ENCODE results near the gene CNR1.
A peak's percentile ranks its signal among the peaks of the same experiment; 100 is the strongest.

The CNR1 gene

DNA sequence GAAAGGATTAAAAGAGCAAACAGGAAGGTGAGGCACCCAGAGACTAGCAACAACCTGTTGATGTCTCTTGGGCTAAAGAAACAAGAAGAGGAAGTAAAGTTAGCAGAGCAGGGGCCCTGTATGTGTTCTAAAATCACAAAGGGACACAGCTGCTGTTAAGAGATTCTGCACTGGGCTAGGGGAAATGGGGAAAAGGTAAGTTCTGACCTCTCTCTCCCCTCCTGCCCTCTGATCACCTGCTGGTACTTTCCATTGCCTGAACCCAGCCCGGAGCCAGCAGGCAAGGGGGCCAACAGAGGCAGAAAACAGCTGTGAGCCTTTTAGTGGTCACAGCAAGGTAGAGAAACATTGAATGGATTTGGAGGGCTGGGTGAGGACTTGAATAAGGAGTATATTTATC is 13.5 kb upstream of the CNR1 start:
- DNase-seq (ENCODE audit: low read depth), result no peak
- TF ChIP-seq, protein P1, sequence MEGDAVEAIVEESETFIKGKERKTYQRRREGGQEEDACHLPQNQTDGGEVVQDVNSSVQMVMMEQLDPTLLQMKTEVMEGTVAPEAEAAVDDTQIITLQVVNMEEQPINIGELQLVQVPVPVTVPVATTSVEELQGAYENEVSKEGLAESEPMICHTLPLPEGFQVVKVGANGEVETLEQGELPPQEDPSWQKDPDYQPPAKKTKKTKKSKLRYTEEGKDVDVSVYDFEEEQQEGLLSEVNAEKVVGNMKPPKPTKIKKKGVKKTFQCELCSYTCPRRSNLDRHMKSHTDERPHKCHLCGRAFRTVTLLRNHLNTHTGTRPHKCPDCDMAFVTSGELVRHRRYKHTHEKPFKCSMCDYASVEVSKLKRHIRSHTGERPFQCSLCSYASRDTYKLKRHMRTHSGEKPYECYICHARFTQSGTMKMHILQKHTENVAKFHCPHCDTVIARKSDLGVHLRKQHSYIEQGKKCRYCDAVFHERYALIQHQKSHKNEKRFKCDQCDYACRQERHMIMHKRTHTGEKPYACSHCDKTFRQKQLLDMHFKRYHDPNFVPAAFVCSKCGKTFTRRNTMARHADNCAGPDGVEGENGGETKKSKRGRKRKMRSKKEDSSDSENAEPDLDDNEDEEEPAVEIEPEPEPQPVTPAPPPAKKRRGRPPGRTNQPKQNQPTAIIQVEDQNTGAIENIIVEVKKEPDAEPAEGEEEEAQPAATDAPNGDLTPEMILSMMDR (conservative IDR thresholded peaks at IDR 0.05; ENCODE audit: low read depth, low read length), result peak; percentile 10
- H3K4me3 ChIP-seq (ENCODE audit: low read depth, low read length), result no peak overlapping the region

GRCh38 chr6:88177961-88178464 is 11.9 kb upstream of the CNR1 start:
- TF ChIP-seq, protein P1 (conservative IDR thresholded peaks at IDR 0.05; ENCODE audit: low read depth, low read length), result no peak
- peak; percentile 86 for DNase-seq (ENCODE audit: low read depth)

GRCh38 chr6:88174906-88175305 is 8.8 kb upstream of the CNR1 start:
- H3K4me3 ChIP-seq (ENCODE audit: low read depth, low read length), result no peak overlapping the region
- DNase-seq (ENCODE audit: low read depth), result no peak
- TF ChIP-seq, protein P1 (conservative IDR thresholded peaks at IDR 0.05; ENCODE audit: low read depth, low read length), result no peak

More at GRCh38 chr6:88177961-88178464, 11.9 kb upstream of the CNR1 start:
- no peak overlapping the region for H3K4me3 ChIP-seq (ENCODE audit: low read depth, low read length)

- TF ChIP-seq, protein P1 (conservative IDR thresholded peaks at IDR 0.05; ENCODE audit: low read depth, low read length), result no peak
Measured at GRCh38 chr6:88171312-88171711, 5.2 kb upstream of the CNR1 start.

DNA sequence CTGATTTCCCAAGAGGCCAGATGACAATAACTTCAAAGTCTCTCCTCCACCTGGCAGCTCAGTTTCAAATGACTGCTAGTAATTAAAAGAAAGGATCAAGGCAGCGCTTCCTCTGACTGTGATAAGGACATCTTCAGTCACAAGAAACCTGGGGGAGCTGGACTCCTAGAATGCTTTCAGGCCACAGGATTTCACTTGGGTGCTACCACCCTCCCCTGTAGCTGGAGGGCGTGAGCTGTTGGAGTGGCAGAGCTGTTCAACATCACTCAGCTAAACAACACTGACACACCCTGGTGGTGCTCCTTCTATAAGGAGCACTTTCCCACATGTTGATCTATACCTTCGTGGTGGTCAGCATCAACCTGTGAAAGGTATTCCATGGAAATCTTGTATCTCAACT is 2.2 kb upstream of the CNR1 start:
- no peak overlapping the region for H3K4me3 ChIP-seq (ENCODE audit: low read depth, low read length)
- no peak for DNase-seq (ENCODE audit: low read depth)
- TF ChIP-seq, protein P1 (conservative IDR thresholded peaks at IDR 0.05; ENCODE audit: low read depth, low read length), result no peak

More at GRCh38 chr6:88171312-88171711, 5.2 kb upstream of the CNR1 start:
- no peak for DNase-seq (ENCODE audit: low read depth)
- no peak overlapping the region for H3K4me3 ChIP-seq (ENCODE audit: low read depth, low read length)

GRCh38 chr6:88167352-88167937 is 1.3 kb upstream of the CNR1 start:
- DNase-seq (ENCODE audit: low read depth), result peak; percentile 11
- TF ChIP-seq, protein P1 (conservative IDR thresholded peaks at IDR 0.05; ENCODE audit: low read depth, low read length), result no peak
- peak overlapping the region; percentile 58 for H3K4me3 ChIP-seq (ENCODE audit: low read depth, low read length)
